Heart left ventricle (tissue), 16 donors: Measurements from ENCODE around the gene TMEM132D. TPM values are rescaled to one million over a fixed set of nuclear protein-coding genes. Genes with fewer than 3 reads are reported as not detected.

ENCODE experiments used
- ATAC-seq, 4 donors: fragments of 200-7000 bp; cut with Tn5 transposase; one replicate each; pipeline ENCODE4 v1.9.1; 2020 to 2022; ENCODE audit warnings: moderate library complexity in 4 of 4, mild to moderate bottlenecking in 3 of 4, moderate number of reproducible peaks in 1 of 4
- DNase-seq, 5 donors: peaks; one replicate each; pipeline ENCODE4 v3.0.0-alpha.2; 2020
- H3K27ac ChIP-seq, 12 donors: fragments of 200-600 bp; sonication (generic) in 4 of 12; one replicate each; pipeline versions ENCODE4 v1.5.0 to v1.8.0; 2016 to 2022; ENCODE audit warnings: mild to moderate bottlenecking in 2 of 12
- H3K27me3 ChIP-seq, 9 donors: fragments of 200-600 bp; sonication (generic) in 2 of 9; one replicate each; pipeline versions ENCODE4 v1.5.1 to v1.8.0; 2016 to 2022; ENCODE audit warnings: mild to moderate bottlenecking in 3 of 9
- H3K36me3 ChIP-seq, 9 donors: fragments of 200-600 bp; sonication (generic) in 2 of 9; one replicate each; pipeline versions ENCODE4 v1.5.0 to v1.8.0; 2018 to 2022; ENCODE audit warnings: mild to moderate bottlenecking in 2 of 9
- H3K4me1 ChIP-seq, 12 donors: fragments of 200-600 bp; sonication (generic) in 4 of 12; one replicate each; pipeline versions ENCODE4 v1.5.0 to v1.8.0; 2016 to 2022; ENCODE audit warnings: mild to moderate bottlenecking in 3 of 12
- H3K4me3 ChIP-seq, 12 donors: fragments of 200-600 bp; sonication (generic) in 4 of 12; one replicate each; pipeline versions ENCODE4 v1.5.0 to v1.8.0; 2017 to 2022; ENCODE audit warnings: mild to moderate bottlenecking in 9 of 12, moderate library complexity in 4 of 12
- H3K9me3 ChIP-seq, 12 donors: fragments of 200-600 bp; sonication (generic) in 4 of 12; one replicate each; pipeline versions ENCODE4 v1.5.0 to v1.8.0; 2016 to 2022; ENCODE audit warnings: mild to moderate bottlenecking in 1 of 12
- CTCF ChIP-seq, 12 donors: fragments of 200-600 bp; sonication (generic) in 4 of 12; IDR thresholded peaks; one replicate each; pipeline versions ENCODE4 v1.5.0 to v1.8.0; 2018 to 2022; ENCODE audit warnings: antibody characterized with exemption in 12 of 12, mild to moderate bottlenecking in 5 of 12
- POLR2A ChIP-seq, 2 donors: fragments of 450-650 bp; IDR thresholded peaks; one replicate each; pipeline ENCODE4 v1.6.1; 2017; ENCODE audit warnings: antibody characterized with exemption in 2 of 2, mild to moderate bottlenecking in 2 of 2, moderate library complexity in 2 of 2
- WGBS, 4 donors: extraction: QIAGEN DNeasy Blood & Tissue Kit in 2 of 4; methylation state at CpG; one replicate each; pipeline versions ENCODE4 v1.1.5 to v1.1.7; 2013 to 2018; 5-methylcytosine and 5-hydroxymethylcytosine counted together
- intact Hi-C, 10 donors: fragments of 100-400 bp; cut with DNase I; formaldehyde crosslinking; loops; one replicate each; pipeline versions ENCODE4 v1.11.1 to v1.14.2; 2022
- polyA plus RNA-seq, 2 donors: library from polyadenylated mRNA; stranded (reverse); fragments of 200-250 nt; gene quantifications; one replicate each; pipeline ENCODE4 v1.2.3, GENCODE V29; 2013
- total RNA-seq, 9 donors: library from RNA; depleted of rRNA in 2 of 9; stranded (reverse); fragments of >200 nt in 2 of 9; fragmentation: NEBNext Ultra II Directional in 3 of 9; extraction: Animal tissue kit (Norgen Biotek cat#: 25700) in 3 of 9; gene quantifications; one replicate each; pipeline versions ENCODE4 v1.1.0 to v1.2.4, GENCODE V29; 2016 to 2023
- donor health status: ischemic (EF 13 %, LVEDD 7.1; RV severe dilation, severe dysfunction).
- donor health status: healthy with polysubstance abuse.
- donor health status: DM: no; HTN: yes; CAD: no.
- donor health status: DM: no; HTN: no; CAD: no.
- donor health status: ischemic (EF 25% LVEDD 6.9; RV normal size, moderate dysfunction).
- donor health status: ischemic (EF 25% LVEDD 5.7; RV mildly dilated, moderate dysfunction).
- donor health status: healthy.
- donor health status: DM: yes; HTN: yes; CAD: no.
- donor health status: ischemic (EF 35%, LVEDD 5.7; RV mildly dilated, moderate dysfunction).
- donor health status: nonischemic (EF 11% LVEDD 7.7; RV severe dilation, severe dysfunction).
- donor health status: DM: yes; HTN: yes; CAD: no.
- donor health status: PGD.
- donor health status: ischemic (EF 29% LVEDD 5.4; RV normal size, mild dysfunction).
- donor health status: nonischemic (EF 23%, LVEDD 6.1; RV moderate dilation, normal function).

The TMEM132D gene
- total and polyA plus RNA-seq, 11 donors, result not detected

GRCh38 chr12:129844662-129845220 lies 59.1 kb downstream of the TMEM132D start:
- intact Hi-C loops, result no loop called here
- Histone ChIP-seq H3K36me3 (no peaks in the 10 kb centered on the region), H3K27me3 (peaks cover 0 to 8% (median 0%) of the 10 kb centered on the region in 9 donors), H3K4me1 (no peaks in the 10 kb centered on the region), H3K4me3 (no peak overlapping the region), H3K27ac (no peak overlapping the region), H3K9me3 (no peaks in the 10 kb centered on the region)
- no peak for DNase-seq
- 70 to 76% (median 71%) methylated on average over 5 of the region's 5 CpGs for WGBS, 4 donors
- no peak for ATAC-seq
- TF ChIP-seq CTCF (IDR thresholded peaks at IDR 0.05) (no peak), POLR2A (IDR thresholded peaks at IDR 0.05) (no peak)

GRCh38 chr12:129841251-129841650 lies 62.6 kb downstream of the TMEM132D start:
- no peaks in the 10 kb centered on the region for H3K36me3 ChIP-seq
- WGBS, 4 donors, result 40 to 59% (median 46%) methylated on average over 3 of the region's 3 CpGs
- intact Hi-C loops, result no loop called here
- no peak overlapping the region for H3K4me3 ChIP-seq
- no peaks in the 10 kb centered on the region for H3K9me3 ChIP-seq
- TF ChIP-seq POLR2A (IDR thresholded peaks at IDR 0.05), result no peak
- no peak for TF ChIP-seq CTCF (IDR thresholded peaks at IDR 0.05)
- ATAC-seq (no peak), DNase-seq (no peak)
- no peak overlapping the region for H3K27ac ChIP-seq
- H3K4me1 ChIP-seq, result no peaks in the 10 kb centered on the region
- H3K27me3 ChIP-seq, result peaks cover 0 to 6% (median 0%) of the 10 kb centered on the region in 9 donors

GRCh38 chr12:129840145-129840884 lies 63.5 kb downstream of the TMEM132D start:
- H3K4me3 ChIP-seq, result no peak overlapping the region
- no peaks in the 10 kb centered on the region for H3K9me3 ChIP-seq
- intact Hi-C loops, result no loop called here
- TF ChIP-seq CTCF (IDR thresholded peaks at IDR 0.05) (no peak), POLR2A (IDR thresholded peaks at IDR 0.05) (no peak)
- no peaks in the 10 kb centered on the region for H3K4me1 ChIP-seq
- no peaks in the 10 kb centered on the region for H3K36me3 ChIP-seq
- DNase-seq (no peak), ATAC-seq (no peak)
- peaks cover 0 to 6% (median 0%) of the 10 kb centered on the region in 9 donors for H3K27me3 ChIP-seq
- WGBS, 4 donors, result 80 to 83% (median 81%) methylated on average over 21 of the region's 21 CpGs
- no peak overlapping the region for H3K27ac ChIP-seq

DNA sequence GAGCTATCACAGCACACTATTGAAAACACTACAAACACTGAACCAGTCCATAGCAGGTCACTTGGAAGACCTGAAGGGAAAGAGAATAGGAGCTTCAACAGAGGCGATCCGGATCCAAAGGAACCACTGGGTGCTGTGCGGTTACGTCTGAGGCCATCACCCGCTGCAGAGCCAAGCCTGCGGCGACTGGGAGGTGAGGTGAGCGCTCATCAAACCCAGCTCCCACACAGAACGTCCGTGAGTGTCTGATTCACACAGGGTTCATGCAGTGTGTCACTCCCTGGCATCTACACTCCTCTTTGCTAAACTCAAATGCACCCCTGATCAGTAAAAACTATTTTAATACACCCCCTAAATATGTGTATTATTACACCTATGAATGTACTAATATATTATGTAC lies 64.1 kb downstream of the TMEM132D start:
- 81 to 85% (median 82%) methylated on average over 10 of the region's 10 CpGs for WGBS, 4 donors
- ATAC-seq (no peak), DNase-seq (no peak)
- Histone ChIP-seq H3K4me3 (no peak overlapping the region), H3K4me1 (no peaks in the 10 kb centered on the region), H3K27me3 (peaks cover 0 to 6% (median 0%) of the 10 kb centered on the region in 9 donors), H3K27ac (no peak overlapping the region), H3K36me3 (no peaks in the 10 kb centered on the region), H3K9me3 (no peaks in the 10 kb centered on the region)
- no peak for TF ChIP-seq CTCF (IDR thresholded peaks at IDR 0.05)
- TF ChIP-seq POLR2A (IDR thresholded peaks at IDR 0.05), result no peak
- intact Hi-C loops, result no loop called here
